Rectal smooth muscle tissue (tissue), 1 donor: ENCODE measurements around the gene JAKMIP2.

ENCODE experiments used
- H3K27ac ChIP-seq: one replicate; pipeline ENCODE4 v1.7.0; 2013; ENCODE audit warnings: low read depth, low read length, inconsistent platforms
- H3K27me3 ChIP-seq: one replicate; pipeline ENCODE4 v1.7.0; 2013; ENCODE audit warnings: low read length; ENCODE audit not compliant: control insufficient read depth, insufficient read depth
- H3K36me3 ChIP-seq: one replicate; pipeline ENCODE4 v1.7.0; 2013; ENCODE audit warnings: low read length; ENCODE audit not compliant: control insufficient read depth, insufficient read depth
- H3K4me1 ChIP-seq: one replicate; pipeline ENCODE4 v1.7.0; 2013; ENCODE audit warnings: low read length; ENCODE audit not compliant: control insufficient read depth, insufficient read depth
- H3K4me3 ChIP-seq: one replicate; pipeline ENCODE4 v1.7.0; 2013; ENCODE audit warnings: low read length
- H3K9ac ChIP-seq: one replicate; pipeline ENCODE4 v1.7.0; 2013; ENCODE audit warnings: low read length

Gene JAKMIP2

GRCh38 chr5:147685993-147686392 lies 96.5 kb downstream of the JAKMIP2 start:
- Histone ChIP-seq H3K4me3 (no peak overlapping the region), H3K4me1 (peaks cover 11% of the 10 kb centered on the region), H3K27ac (no peak overlapping the region), H3K9ac (no peak overlapping the region), H3K27me3 (no peaks in the 10 kb centered on the region), H3K36me3 (no peaks in the 10 kb centered on the region)

GRCh38 chr5:147675168-147675567 lies 107.4 kb downstream of the JAKMIP2 start:
- Histone ChIP-seq H3K4me1 (no peaks in the 10 kb centered on the region), H3K27ac (no peak overlapping the region), H3K36me3 (no peaks in the 10 kb centered on the region), H3K4me3 (no peak overlapping the region), H3K9ac (no peak overlapping the region), H3K27me3 (no peaks in the 10 kb centered on the region)

GRCh38 chr5:147674411-147674810 lies 108.1 kb downstream of the JAKMIP2 start:
- H3K4me1 ChIP-seq, result no peaks in the 10 kb centered on the region
- H3K36me3 ChIP-seq, result no peaks in the 10 kb centered on the region
- H3K27ac ChIP-seq, result no peak overlapping the region
- H3K9ac ChIP-seq, result no peak overlapping the region
- H3K27me3 ChIP-seq, result no peaks in the 10 kb centered on the region
- H3K4me3 ChIP-seq, result no peak overlapping the region

- Histone ChIP-seq H3K27ac (no peak overlapping the region), H3K4me3 (no peak overlapping the region)
Observed at GRCh38 chr5:147673791-147674190, 108.7 kb downstream of the JAKMIP2 start.

GRCh38 chr5:147673266-147673665 lies 109.3 kb downstream of the JAKMIP2 start:
- Histone ChIP-seq H3K27me3 (no peaks in the 10 kb centered on the region), H3K36me3 (no peaks in the 10 kb centered on the region), H3K4me1 (no peaks in the 10 kb centered on the region), H3K4me3 (no peak overlapping the region), H3K9ac (no peak overlapping the region), H3K27ac (no peak overlapping the region)

More at GRCh38 chr5:147673791-147674190, 108.7 kb downstream of the JAKMIP2 start:
- H3K4me1 ChIP-seq, result no peaks in the 10 kb centered on the region
- H3K9ac ChIP-seq, result no peak overlapping the region
- H3K27me3 ChIP-seq, result no peaks in the 10 kb centered on the region
- H3K36me3 ChIP-seq, result no peaks in the 10 kb centered on the region

GRCh38 chr5:147671365-147671764 lies 111.2 kb downstream of the JAKMIP2 start:
- Histone ChIP-seq H3K4me3 (no peak overlapping the region), H3K36me3 (no peaks in the 10 kb centered on the region), H3K9ac (no peak overlapping the region), H3K27ac (no peak overlapping the region), H3K4me1 (no peaks in the 10 kb centered on the region), H3K27me3 (no peaks in the 10 kb centered on the region)

- H3K27ac ChIP-seq, result no peak overlapping the region
- no peaks in the 10 kb centered on the region for H3K36me3 ChIP-seq
- H3K4me1 ChIP-seq, result no peaks in the 10 kb centered on the region
- H3K27me3 ChIP-seq, result no peaks in the 10 kb centered on the region
- H3K4me3 ChIP-seq, result no peak overlapping the region
- H3K9ac ChIP-seq, result no peak overlapping the region
Observed at GRCh38 chr5:147670815-147671214, 111.7 kb downstream of the JAKMIP2 start.

- Histone ChIP-seq H3K27ac (no peak overlapping the region), H3K4me1 (no peaks in the 10 kb centered on the region), H3K27me3 (no peaks in the 10 kb centered on the region), H3K4me3 (no peak overlapping the region), H3K9ac (no peak overlapping the region), H3K36me3 (no peaks in the 10 kb centered on the region)
Observed at GRCh38 chr5:147669169-147669869, 113.2 kb downstream of the JAKMIP2 start.

- no peak overlapping the region for H3K4me3 ChIP-seq
- no peaks in the 10 kb centered on the region for H3K36me3 ChIP-seq
- H3K27me3 ChIP-seq, result no peaks in the 10 kb centered on the region
- H3K4me1 ChIP-seq, result no peaks in the 10 kb centered on the region
- H3K9ac ChIP-seq, result no peak overlapping the region
- no peak overlapping the region for H3K27ac ChIP-seq
Observed at GRCh38 chr5:147668385-147668784, 114.1 kb downstream of the JAKMIP2 start.

GRCh38 chr5:147667363-147667762 lies 115.2 kb downstream of the JAKMIP2 start:
- H3K27me3 ChIP-seq, result no peaks in the 10 kb centered on the region
- no peak overlapping the region for H3K4me3 ChIP-seq
- H3K4me1 ChIP-seq, result no peaks in the 10 kb centered on the region
- H3K36me3 ChIP-seq, result no peaks in the 10 kb centered on the region
- H3K9ac ChIP-seq, result no peak overlapping the region
- H3K27ac ChIP-seq, result no peak overlapping the region

GRCh38 chr5:147666419-147666818 lies 116.1 kb downstream of the JAKMIP2 start:
- H3K27ac ChIP-seq, result no peak overlapping the region
- H3K4me1 ChIP-seq, result no peaks in the 10 kb centered on the region
- H3K27me3 ChIP-seq, result no peaks in the 10 kb centered on the region
- H3K36me3 ChIP-seq, result no peaks in the 10 kb centered on the region
- H3K4me3 ChIP-seq, result no peak overlapping the region
- no peak overlapping the region for H3K9ac ChIP-seq

GRCh38 chr5:147661541-147661940 lies 121.0 kb downstream of the JAKMIP2 start:
- Histone ChIP-seq H3K9ac (no peak overlapping the region), H3K27me3 (no peaks in the 10 kb centered on the region), H3K4me3 (no peak overlapping the region), H3K36me3 (no peaks in the 10 kb centered on the region), H3K27ac (no peak overlapping the region), H3K4me1 (no peaks in the 10 kb centered on the region)

- Histone ChIP-seq H3K27me3 (no peaks in the 10 kb centered on the region), H3K9ac (no peak overlapping the region)
Observed at GRCh38 chr5:147659166-147659929, 123.2 kb downstream of the JAKMIP2 start.

More at GRCh38 chr5:147659166-147659929, 123.2 kb downstream of the JAKMIP2 start:
- H3K4me3 ChIP-seq, result no peak overlapping the region
- no peaks in the 10 kb centered on the region for H3K36me3 ChIP-seq
- no peak overlapping the region for H3K27ac ChIP-seq
- H3K4me1 ChIP-seq, result no peaks in the 10 kb centered on the region
